HUES64 (cell line): ENCODE data around the gene RNASEH1.
A peak's percentile ranks its signal among the peaks of the same experiment; 100 is the strongest.
"Not testable (repeated sequence)": the region's sequence is repeated elsewhere in the genome, so short reads cannot be mapped to it uniquely, and the experiment has no call there.

ENCODE experiments used
- H3K27ac ChIP-seq: 2 replicates; pipeline ENCODE4 v1.7.0; 2013; ENCODE audit warnings: low read depth, low read length, inconsistent platforms
- H3K27me3 ChIP-seq: 2 replicates; pipeline ENCODE4 v1.6.1; 2013; ENCODE audit warnings: mild to moderate bottlenecking, low read length; ENCODE audit not compliant: insufficient read depth
- H3K36me3 ChIP-seq: 2 replicates; pipeline ENCODE4 v1.6.1; 2013; ENCODE audit warnings: mild to moderate bottlenecking, low read length; ENCODE audit not compliant: insufficient read depth
- H3K4me1 ChIP-seq: 2 replicates; pipeline ENCODE4 v1.6.1; 2013; ENCODE audit warnings: mild to moderate bottlenecking, low read length, moderate library complexity; ENCODE audit not compliant: insufficient read depth
- H3K4me3 ChIP-seq: 2 replicates; pipeline ENCODE4 v1.5.1; 2013; ENCODE audit warnings: mild to moderate bottlenecking, low read length, moderate library complexity
- H3K9ac ChIP-seq: 2 replicates; pipeline ENCODE4 v1.6.1; 2013; ENCODE audit warnings: mild to moderate bottlenecking, low read depth, low read length
- H3K9me3 ChIP-seq: 2 replicates; pipeline ENCODE4 v1.6.1; 2013; ENCODE audit warnings: low read depth, low read length; ENCODE audit not compliant: insufficient read depth
- WGBS: fragments of 150-250, 120-280 bp; methylation state at CpG from one replicate; pipeline ENCODE4 v1.1.7; 2013; ENCODE audit warnings: missing lambda C conversion rate; 5-methylcytosine and 5-hydroxymethylcytosine counted together

The RNASEH1 gene

GRCh38 chr2:3516831-3517230, 41.3 kb downstream of the RNASEH1 start:
- WGBS, result 96% methylated on average over 3 of the region's 3 CpGs
- no peak overlapping the region for H3K27ac ChIP-seq
- peaks cover 3% of the 10 kb centered on the region; the same call in 1 of the 2 replicates for H3K9me3 ChIP-seq
- H3K4me1 ChIP-seq, result peaks cover 11% of the 10 kb centered on the region; the same call in 1 of the 2 replicates
- no peak overlapping the region for H3K9ac ChIP-seq
- peaks cover 3% of the 10 kb centered on the region; the same call in 1 of the 2 replicates for H3K27me3 ChIP-seq
- peaks cover 9% of the 10 kb centered on the region; the same call in 1 of the 2 replicates for H3K36me3 ChIP-seq
- no peak overlapping the region for H3K4me3 ChIP-seq

- Histone ChIP-seq H3K4me1 (peaks cover 11% of the 10 kb centered on the region; the same call in 1 of the 2 replicates), H3K36me3 (peaks cover 16% of the 10 kb centered on the region; the same call in 1 of the 2 replicates)
- H3K27ac ChIP-seq, H3K4me3 ChIP-seq, H3K9ac ChIP-seq, H3K9me3 ChIP-seq, H3K27me3 ChIP-seq: not testable (repeated sequence)
- 96% methylated on average over 3 of the region's 5 CpGs for WGBS
Measured at GRCh38 chr2:3515438-3515837, 42.7 kb downstream of the RNASEH1 start.

- 97% methylated on average over 2 of the region's 3 CpGs for WGBS
Measured at GRCh38 chr2:3513026-3513810, 44.9 kb downstream of the RNASEH1 start.

GRCh38 chr2:3512086-3512485, 46.0 kb downstream of the RNASEH1 start:
- no peak overlapping the region for H3K9ac ChIP-seq
- WGBS, result 52% methylated on average over 2 of the region's 2 CpGs
- peaks cover 17% of the 10 kb centered on the region; the same call in 1 of the 2 replicates for H3K36me3 ChIP-seq
- no peaks in the 10 kb centered on the region for H3K4me1 ChIP-seq
- H3K4me3 ChIP-seq, result no peak overlapping the region
- H3K27me3 ChIP-seq, result no peaks in the 10 kb centered on the region
- peaks cover 3% of the 10 kb centered on the region; the same call in 1 of the 2 replicates for H3K9me3 ChIP-seq
- peak overlapping the region; percentile 49; the same call in 1 of the 2 replicates for H3K27ac ChIP-seq

More at GRCh38 chr2:3513026-3513810, 44.9 kb downstream of the RNASEH1 start:
- no peak overlapping the region for H3K27ac ChIP-seq
- H3K27me3 ChIP-seq, result no peaks in the 10 kb centered on the region
- H3K4me1 ChIP-seq, result peaks cover 6% of the 10 kb centered on the region; the same call in 1 of the 2 replicates
- H3K36me3 ChIP-seq, result peaks cover 17% of the 10 kb centered on the region; the same call in 1 of the 2 replicates
- H3K4me3 ChIP-seq, result no peak overlapping the region
- H3K9me3 ChIP-seq, result peaks cover 3% of the 10 kb centered on the region; the same call in 1 of the 2 replicates
- H3K9ac ChIP-seq, result no peak overlapping the region

GRCh38 chr2:3505771-3506170, 52.4 kb downstream of the RNASEH1 start:
- peaks cover 9% of the 10 kb centered on the region; the same call in 1 of the 2 replicates for H3K36me3 ChIP-seq
- no peaks in the 10 kb centered on the region for H3K27me3 ChIP-seq
- WGBS, result 94% methylated on average over 3 of the region's 4 CpGs
- H3K4me1 ChIP-seq, result no peaks in the 10 kb centered on the region
- H3K4me3 ChIP-seq, result no peak overlapping the region
- no peak overlapping the region for H3K27ac ChIP-seq
- no peaks in the 10 kb centered on the region for H3K9me3 ChIP-seq
- H3K9ac ChIP-seq, result no peak overlapping the region

GRCh38 chr2:3504741-3505140, 53.4 kb downstream of the RNASEH1 start:
- Histone ChIP-seq H3K9me3 (no peaks in the 10 kb centered on the region), H3K36me3 (peaks cover 9% of the 10 kb centered on the region; the same call in 1 of the 2 replicates)

GRCh38 chr2:3503483-3503882, 54.6 kb downstream of the RNASEH1 start:
- H3K27me3 ChIP-seq, result no peaks in the 10 kb centered on the region
- 94% methylated on average over 13 of the region's 13 CpGs for WGBS
- H3K4me3 ChIP-seq, result no peak overlapping the region
- no peak overlapping the region for H3K9ac ChIP-seq
- no peaks in the 10 kb centered on the region for H3K9me3 ChIP-seq
- H3K36me3 ChIP-seq, result peaks cover 21% of the 10 kb centered on the region; the same call in 1 of the 2 replicates
- H3K27ac ChIP-seq, result no peak overlapping the region
- no peaks in the 10 kb centered on the region for H3K4me1 ChIP-seq

More at GRCh38 chr2:3504741-3505140, 53.4 kb downstream of the RNASEH1 start:
- no peak overlapping the region for H3K4me3 ChIP-seq
- no peak overlapping the region for H3K9ac ChIP-seq
- no peaks in the 10 kb centered on the region for H3K4me1 ChIP-seq
- H3K27ac ChIP-seq, result no peak overlapping the region
- H3K27me3 ChIP-seq, result no peaks in the 10 kb centered on the region
- 98% methylated on average over 4 of the region's 5 CpGs for WGBS

- Histone ChIP-seq H3K9me3 (no peaks in the 10 kb centered on the region), H3K4me1 (no peaks in the 10 kb centered on the region), H3K36me3 (peaks cover 24% of the 10 kb centered on the region; the same call in 1 of the 2 replicates), H3K4me3 (no peak overlapping the region), H3K27ac (no peak overlapping the region), H3K27me3 (no peaks in the 10 kb centered on the region), H3K9ac (no peak overlapping the region)
- 96% methylated on average over 14 of the region's 14 CpGs for WGBS
Measured at GRCh38 chr2:3503046-3503445, 55.1 kb downstream of the RNASEH1 start.

- no peak overlapping the region for H3K4me3 ChIP-seq
- H3K9me3 ChIP-seq, result no peaks in the 10 kb centered on the region
- no peaks in the 10 kb centered on the region for H3K4me1 ChIP-seq
- 95% methylated on average over 34 of the region's 34 CpGs for WGBS
- no peaks in the 10 kb centered on the region for H3K27me3 ChIP-seq
- no peak overlapping the region for H3K9ac ChIP-seq
- H3K36me3 ChIP-seq, result peaks cover 30% of the 10 kb centered on the region; the same call in 1 of the 2 replicates
- H3K27ac ChIP-seq, result no peak overlapping the region
Measured at GRCh38 chr2:3500326-3500899, 57.7 kb downstream of the RNASEH1 start.

- peaks cover 26% of the 10 kb centered on the region; the same call in 1 of the 2 replicates for H3K36me3 ChIP-seq
- no peak overlapping the region for H3K4me3 ChIP-seq
Measured at GRCh38 chr2:3498783-3499394, 59.2 kb downstream of the RNASEH1 start.

GRCh38 chr2:3496708-3497080, 61.4 kb downstream of the RNASEH1 start:
- 97% methylated on average over 15 of the region's 15 CpGs for WGBS
- H3K9me3 ChIP-seq, H3K9ac ChIP-seq, H3K4me3 ChIP-seq, H3K4me1 ChIP-seq, H3K27me3 ChIP-seq, H3K27ac ChIP-seq: not testable (repeated sequence)
- H3K36me3 ChIP-seq, result peaks cover 26% of the 10 kb centered on the region; the same call in 1 of the 2 replicates

More at GRCh38 chr2:3498783-3499394, 59.2 kb downstream of the RNASEH1 start:
- no peaks in the 10 kb centered on the region for H3K4me1 ChIP-seq
- no peak overlapping the region for H3K27ac ChIP-seq
- H3K27me3 ChIP-seq, result no peaks in the 10 kb centered on the region
- no peaks in the 10 kb centered on the region for H3K9me3 ChIP-seq
- no peak overlapping the region for H3K9ac ChIP-seq
- WGBS, result 97% methylated on average over 18 of the region's 18 CpGs
